H1 (cell line): ENCODE data around the gene C1QL2. TPM values are rescaled to one million over a fixed set of nuclear protein-coding genes. Genes with fewer than 3 reads are reported as not detected.

Source experiments
- CEBPB ChIP-seq: IDR thresholded peaks from 2 replicates; pipeline ENCODE4 v1.6.1; 2012; ENCODE audit warnings: low read depth, low read length
- KDM5A ChIP-seq: fragments of 200-600 bp; IDR thresholded peaks from 2 replicates; pipeline ENCODE4 v1.7.1; 2012; ENCODE audit warnings: mild to moderate bottlenecking, low read length, inconsistent platforms, mixed read lengths
- polyA plus RNA-seq, 7 experiments: library from polyadenylated mRNA; depleted of rRNA in 3 of 7; stranded (reverse) in 5 of 7; unstranded in 2 of 7; fragments of >200 nt in 5 of 7; fragments of 200-250 nt in 2 of 7; gene quantifications; 1 replicate in 5 of 7; 2 replicates in 1 of 7; 4 replicates in 1 of 7; pipeline versions ENCODE4 v1.2.1 to v1.2.3, GENCODE V29; 2011 to 2013; ENCODE audit warnings: missing spikeins in 2 of 7, mixed read lengths in 2 of 7
- total RNA-seq: library from RNA; stranded (reverse); fragmentation: NEBNext Ultra II Directional; extraction: Animal tissue kit (Norgen Biotek cat#: 25700); gene quantifications from 2 replicates; pipeline ENCODE4 v1.2.1, GENCODE V29; 2021
- TF ChIP-seq, protein P1 (sequence below): fragments of 300-600 bp; sonication (generic); IDR thresholded peaks from 2 replicates; pipeline ENCODE4 v1.7.1; 2012; ENCODE audit warnings: low read length, moderate library complexity, mild to moderate bottlenecking, inconsistent platforms; ENCODE audit not compliant: insufficient replicate concordance

C1QL2 gene
- total and polyA plus RNA-seq, 2 of the 8 experiments (the other 6 are each of a cell fraction or from before 2014, with no cell fraction given): 0.80 to 0.88 TPM

DNA sequence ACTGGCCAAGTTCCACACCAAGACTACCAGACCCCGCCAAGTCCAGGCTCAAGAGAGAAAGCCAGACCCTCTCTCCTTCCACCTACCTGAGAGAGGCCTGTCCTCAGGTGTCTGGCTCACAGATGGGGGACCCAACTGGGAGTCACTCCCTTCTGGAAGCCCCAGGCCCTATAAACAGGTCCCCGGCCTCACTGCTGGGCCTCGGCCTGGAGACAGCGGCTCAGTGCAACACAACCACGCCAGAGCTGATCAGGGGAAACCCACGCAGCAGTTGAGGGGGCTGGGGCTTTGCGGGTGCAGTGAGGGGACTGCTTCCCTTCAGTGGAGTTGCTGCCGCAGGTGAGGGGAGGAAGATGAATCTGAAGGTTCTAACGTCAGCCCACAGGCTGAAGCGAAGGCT lies 22.8 kb upstream of the C1QL2 start (continued):
- TF ChIP-seq, protein P1, sequence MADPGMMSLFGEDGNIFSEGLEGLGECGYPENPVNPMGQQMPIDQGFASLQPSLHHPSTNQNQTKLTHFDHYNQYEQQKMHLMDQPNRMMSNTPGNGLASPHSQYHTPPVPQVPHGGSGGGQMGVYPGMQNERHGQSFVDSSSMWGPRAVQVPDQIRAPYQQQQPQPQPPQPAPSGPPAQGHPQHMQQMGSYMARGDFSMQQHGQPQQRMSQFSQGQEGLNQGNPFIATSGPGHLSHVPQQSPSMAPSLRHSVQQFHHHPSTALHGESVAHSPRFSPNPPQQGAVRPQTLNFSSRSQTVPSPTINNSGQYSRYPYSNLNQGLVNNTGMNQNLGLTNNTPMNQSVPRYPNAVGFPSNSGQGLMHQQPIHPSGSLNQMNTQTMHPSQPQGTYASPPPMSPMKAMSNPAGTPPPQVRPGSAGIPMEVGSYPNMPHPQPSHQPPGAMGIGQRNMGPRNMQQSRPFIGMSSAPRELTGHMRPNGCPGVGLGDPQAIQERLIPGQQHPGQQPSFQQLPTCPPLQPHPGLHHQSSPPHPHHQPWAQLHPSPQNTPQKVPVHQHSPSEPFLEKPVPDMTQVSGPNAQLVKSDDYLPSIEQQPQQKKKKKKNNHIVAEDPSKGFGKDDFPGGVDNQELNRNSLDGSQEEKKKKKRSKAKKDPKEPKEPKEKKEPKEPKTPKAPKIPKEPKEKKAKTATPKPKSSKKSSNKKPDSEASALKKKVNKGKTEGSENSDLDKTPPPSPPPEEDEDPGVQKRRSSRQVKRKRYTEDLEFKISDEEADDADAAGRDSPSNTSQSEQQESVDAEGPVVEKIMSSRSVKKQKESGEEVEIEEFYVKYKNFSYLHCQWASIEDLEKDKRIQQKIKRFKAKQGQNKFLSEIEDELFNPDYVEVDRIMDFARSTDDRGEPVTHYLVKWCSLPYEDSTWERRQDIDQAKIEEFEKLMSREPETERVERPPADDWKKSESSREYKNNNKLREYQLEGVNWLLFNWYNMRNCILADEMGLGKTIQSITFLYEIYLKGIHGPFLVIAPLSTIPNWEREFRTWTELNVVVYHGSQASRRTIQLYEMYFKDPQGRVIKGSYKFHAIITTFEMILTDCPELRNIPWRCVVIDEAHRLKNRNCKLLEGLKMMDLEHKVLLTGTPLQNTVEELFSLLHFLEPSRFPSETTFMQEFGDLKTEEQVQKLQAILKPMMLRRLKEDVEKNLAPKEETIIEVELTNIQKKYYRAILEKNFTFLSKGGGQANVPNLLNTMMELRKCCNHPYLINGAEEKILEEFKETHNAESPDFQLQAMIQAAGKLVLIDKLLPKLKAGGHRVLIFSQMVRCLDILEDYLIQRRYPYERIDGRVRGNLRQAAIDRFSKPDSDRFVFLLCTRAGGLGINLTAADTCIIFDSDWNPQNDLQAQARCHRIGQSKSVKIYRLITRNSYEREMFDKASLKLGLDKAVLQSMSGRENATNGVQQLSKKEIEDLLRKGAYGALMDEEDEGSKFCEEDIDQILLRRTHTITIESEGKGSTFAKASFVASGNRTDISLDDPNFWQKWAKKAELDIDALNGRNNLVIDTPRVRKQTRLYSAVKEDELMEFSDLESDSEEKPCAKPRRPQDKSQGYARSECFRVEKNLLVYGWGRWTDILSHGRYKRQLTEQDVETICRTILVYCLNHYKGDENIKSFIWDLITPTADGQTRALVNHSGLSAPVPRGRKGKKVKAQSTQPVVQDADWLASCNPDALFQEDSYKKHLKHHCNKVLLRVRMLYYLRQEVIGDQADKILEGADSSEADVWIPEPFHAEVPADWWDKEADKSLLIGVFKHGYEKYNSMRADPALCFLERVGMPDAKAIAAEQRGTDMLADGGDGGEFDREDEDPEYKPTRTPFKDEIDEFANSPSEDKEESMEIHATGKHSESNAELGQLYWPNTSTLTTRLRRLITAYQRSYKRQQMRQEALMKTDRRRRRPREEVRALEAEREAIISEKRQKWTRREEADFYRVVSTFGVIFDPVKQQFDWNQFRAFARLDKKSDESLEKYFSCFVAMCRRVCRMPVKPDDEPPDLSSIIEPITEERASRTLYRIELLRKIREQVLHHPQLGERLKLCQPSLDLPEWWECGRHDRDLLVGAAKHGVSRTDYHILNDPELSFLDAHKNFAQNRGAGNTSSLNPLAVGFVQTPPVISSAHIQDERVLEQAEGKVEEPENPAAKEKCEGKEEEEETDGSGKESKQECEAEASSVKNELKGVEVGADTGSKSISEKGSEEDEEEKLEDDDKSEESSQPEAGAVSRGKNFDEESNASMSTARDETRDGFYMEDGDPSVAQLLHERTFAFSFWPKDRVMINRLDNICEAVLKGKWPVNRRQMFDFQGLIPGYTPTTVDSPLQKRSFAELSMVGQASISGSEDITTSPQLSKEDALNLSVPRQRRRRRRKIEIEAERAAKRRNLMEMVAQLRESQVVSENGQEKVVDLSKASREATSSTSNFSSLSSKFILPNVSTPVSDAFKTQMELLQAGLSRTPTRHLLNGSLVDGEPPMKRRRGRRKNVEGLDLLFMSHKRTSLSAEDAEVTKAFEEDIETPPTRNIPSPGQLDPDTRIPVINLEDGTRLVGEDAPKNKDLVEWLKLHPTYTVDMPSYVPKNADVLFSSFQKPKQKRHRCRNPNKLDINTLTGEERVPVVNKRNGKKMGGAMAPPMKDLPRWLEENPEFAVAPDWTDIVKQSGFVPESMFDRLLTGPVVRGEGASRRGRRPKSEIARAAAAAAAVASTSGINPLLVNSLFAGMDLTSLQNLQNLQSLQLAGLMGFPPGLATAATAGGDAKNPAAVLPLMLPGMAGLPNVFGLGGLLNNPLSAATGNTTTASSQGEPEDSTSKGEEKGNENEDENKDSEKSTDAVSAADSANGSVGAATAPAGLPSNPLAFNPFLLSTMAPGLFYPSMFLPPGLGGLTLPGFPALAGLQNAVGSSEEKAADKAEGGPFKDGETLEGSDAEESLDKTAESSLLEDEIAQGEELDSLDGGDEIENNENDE: no peak
- TF ChIP-seq KDM5A (no peak), CEBPB (no peak)
